NCI-H1092 treated with DMSO at 0.1 percent for 48 hours (cell line): ENCODE data around the gene TBX10.
"Not testable (repeated sequence)": the region's sequence is repeated elsewhere in the genome, so short reads cannot be mapped to it uniquely, and the experiment has no call there.

ENCODE experiments used
- DNase-seq: peaks from one replicate; lab custom pipeline; 2025; lab: John Stamatoyannopoulos, UW

The TBX10 gene

GRCh38 chr11:67639438-67639859 is at the start of gene TBX10:
Gene TBX10 (minus strand): TSS chr11:67639763. CDS start chr11:67639472, 291 bp downstream.
- no peak for DNase-seq

- DNase-seq: no peak
Measured at GRCh38 chr11:67689178-67689577, 49.6 kb upstream of the TBX10 start.

- DNase-seq: no peak
Measured at GRCh38 chr11:67687986-67688385, 48.4 kb upstream of the TBX10 start.

- DNase-seq: not testable (repeated sequence)
Measured at GRCh38 chr11:67685641-67686332, 46.2 kb upstream of the TBX10 start.

DNA sequence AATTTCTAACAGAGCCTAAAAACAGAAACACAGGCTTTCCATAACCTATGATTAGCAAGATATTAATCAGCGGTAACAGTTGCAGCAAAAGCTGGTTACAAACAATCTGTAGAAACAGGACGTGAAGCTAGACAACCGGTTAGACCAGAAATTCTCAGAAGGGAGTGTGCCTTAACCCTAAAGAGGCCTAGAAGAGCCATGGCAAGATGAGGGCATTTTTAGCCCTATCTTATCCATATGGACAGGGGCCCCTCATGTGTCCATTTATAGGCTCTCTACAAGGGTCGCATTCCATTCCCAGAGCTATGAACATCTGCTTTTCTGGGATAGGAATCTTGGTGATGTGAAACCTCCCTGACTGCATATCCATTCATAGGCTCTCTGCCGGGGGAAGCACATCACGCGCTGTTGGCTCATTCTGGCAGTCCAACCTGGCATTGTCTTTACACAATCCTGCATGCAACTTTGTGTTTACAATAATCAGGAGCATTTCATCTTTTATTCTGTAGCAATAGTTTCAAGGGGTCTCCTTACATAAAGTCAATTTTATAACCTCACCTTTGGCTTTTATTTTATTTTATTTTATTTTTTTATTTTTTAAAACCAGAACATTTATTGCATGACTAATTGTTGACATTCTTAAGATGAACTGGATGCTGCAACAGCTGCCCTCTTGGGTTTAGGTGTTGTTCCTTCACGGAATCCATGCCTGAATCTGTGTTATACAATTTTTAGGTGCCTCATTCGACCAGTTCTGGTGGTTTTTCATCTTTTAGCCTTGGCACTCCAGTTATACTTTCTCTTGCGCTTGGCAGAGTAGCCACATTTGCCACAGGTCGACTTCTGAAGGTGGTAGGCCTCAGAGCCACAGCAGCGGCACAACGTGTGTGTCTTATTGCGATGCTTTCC is 42.8 kb upstream of the TBX10 start:
- not testable (repeated sequence) for DNase-seq

DNA sequence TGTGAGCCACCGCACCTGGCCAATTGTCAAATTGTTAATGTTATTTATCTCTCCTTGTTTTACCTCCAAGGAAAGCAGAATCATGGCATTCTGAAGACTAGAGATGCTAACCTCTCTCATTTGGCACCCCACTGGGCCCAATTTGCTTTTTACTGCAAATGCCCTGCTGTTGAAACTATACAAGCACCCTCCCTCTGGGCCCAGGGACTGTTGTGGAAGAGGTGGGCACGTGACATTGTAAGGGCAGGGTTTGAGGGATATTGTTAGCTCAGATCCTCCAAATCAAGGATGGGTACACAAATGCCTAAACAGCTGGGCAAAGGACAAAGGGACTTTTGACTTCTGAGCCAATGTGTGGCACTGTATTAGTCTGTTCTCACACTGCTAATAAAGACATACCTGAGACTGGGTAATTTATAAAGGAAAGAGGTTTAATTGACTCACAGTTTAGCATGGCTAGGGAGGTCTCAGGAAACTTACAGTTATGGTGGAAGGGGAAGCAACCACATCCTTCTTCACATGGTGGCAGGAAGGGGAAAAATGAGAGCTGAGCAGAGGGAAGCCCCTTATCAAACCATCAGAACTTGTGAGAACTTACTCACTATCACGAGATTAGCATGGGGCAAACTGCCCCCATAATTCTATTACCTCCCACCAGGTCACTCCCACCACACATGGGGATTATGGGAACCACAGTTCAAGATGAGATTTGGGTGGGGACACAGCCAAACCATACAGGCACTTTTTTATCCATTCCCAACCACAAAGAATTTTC is 41.3 kb upstream of the TBX10 start:
- DNase-seq: no peak

GRCh38 chr11:67675058-67675747 is 35.6 kb upstream of the TBX10 start:
- DNase-seq: no peak

GRCh38 chr11:67674442-67674871 is 34.9 kb upstream of the TBX10 start, which contains the start of gene ALDH3B2:
Gene ALDH3B2 (minus strand): TSS chr11:67674623. CDS start chr11:67666935, 7,688 bp downstream.
- DNase-seq: no peak

- no peak for DNase-seq
Measured at GRCh38 chr11:67673902-67674301, 34.3 kb upstream of the TBX10 start.

DNA sequence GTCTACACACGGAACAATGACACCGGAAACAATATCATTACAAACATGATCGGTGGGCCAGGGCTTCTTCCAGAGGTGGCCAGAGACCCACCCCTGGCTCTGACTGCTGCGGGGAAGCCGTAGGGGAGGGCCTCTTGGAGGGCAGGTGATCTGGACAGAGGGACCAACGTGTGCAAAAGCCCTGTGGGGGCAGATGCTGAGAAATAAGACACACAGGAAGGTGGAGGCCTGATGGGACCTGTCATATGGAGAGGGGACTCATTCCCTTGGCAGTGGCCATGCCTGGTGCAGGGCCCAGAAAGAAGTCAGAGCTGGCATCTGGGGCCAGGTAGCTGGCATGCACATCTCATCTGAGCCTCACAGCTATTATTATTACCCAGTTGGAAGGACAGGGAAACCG is 33.8 kb upstream of the TBX10 start:
- DNase-seq: no peak

DNA sequence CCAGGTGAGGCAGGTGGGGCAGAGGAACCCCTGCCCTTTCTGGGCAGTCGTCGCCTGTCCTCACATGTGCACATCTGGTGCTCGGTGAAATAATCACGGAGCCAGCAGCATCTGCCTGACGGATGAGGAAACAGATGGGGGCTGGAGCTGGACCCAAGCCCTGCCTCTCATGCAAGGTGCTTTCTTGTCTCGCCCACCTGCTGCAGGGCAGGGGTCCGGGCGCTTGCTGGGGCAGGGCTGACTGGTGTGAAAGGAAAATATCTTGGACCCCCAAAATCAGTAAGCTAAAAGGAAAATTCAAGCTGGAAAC is 31.6 kb upstream of the TBX10 start:
- DNase-seq: no peak

GRCh38 chr11:67670316-67671210 is 31.0 kb upstream of the TBX10 start:
- no peak for DNase-seq

DNA sequence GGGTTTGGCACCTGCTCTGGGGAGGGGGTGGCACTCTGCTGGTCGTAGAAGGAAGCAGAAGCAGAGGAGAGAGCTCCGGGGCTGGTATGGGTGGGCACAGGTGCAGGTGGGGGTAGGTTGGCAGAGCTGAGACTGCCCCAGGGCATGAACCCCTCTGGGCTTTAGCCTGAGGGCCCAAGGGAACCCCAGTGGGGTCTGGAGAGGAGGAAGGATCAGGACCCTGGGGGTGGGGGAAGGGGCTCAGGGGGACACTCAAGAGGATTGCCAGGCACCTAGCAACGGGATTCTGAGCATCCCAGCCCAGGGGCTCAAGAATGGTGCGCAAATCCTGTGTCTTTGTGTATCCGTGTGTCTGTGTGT is 28.6 kb upstream of the TBX10 start:
- no peak for DNase-seq

GRCh38 chr11:67667490-67668191 is 28.1 kb upstream of the TBX10 start:
- no peak for DNase-seq

DNA sequence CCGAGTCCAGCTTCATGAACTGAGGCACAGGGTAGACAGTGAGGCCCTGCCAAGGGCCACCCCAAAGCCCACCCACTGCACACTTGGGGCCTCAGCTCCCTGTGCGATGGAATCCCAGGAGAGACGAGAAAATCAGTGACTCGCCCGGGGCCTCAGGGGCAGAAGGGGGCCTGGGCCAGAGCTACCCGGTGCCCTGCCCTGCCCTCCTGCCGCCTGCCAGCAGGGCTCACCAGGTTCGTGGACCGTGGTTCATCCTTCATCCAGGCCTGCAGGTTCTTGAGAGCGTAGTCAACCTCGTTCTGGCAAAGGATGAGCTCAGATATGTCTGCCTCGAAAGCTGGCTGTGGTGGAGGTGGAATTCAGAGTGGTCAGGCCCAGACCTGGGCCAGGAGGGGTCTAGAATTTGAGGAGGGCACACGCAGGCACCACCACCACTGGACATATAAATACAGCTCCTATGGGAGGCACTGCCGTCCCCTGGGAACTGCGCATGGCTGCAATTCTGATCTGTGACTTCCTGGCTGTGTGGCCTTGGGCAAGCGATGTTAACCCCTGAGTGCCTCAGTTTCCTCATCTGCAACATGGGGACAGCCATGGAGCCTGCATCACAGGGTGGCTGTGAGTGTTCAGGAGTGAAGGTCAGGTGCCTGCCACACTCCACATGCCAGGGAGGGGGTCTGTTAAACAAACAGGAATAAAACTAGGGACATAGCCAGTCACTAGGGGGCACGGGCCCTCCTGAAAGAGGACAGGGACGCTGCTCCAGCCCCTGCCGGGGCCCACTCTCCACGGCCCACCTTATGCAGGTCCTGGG is 27.3 kb upstream of the TBX10 start:
- no peak for DNase-seq

GRCh38 chr11:67666303-67666645 is 26.7 kb upstream of the TBX10 start:
- DNase-seq: no peak

DNA sequence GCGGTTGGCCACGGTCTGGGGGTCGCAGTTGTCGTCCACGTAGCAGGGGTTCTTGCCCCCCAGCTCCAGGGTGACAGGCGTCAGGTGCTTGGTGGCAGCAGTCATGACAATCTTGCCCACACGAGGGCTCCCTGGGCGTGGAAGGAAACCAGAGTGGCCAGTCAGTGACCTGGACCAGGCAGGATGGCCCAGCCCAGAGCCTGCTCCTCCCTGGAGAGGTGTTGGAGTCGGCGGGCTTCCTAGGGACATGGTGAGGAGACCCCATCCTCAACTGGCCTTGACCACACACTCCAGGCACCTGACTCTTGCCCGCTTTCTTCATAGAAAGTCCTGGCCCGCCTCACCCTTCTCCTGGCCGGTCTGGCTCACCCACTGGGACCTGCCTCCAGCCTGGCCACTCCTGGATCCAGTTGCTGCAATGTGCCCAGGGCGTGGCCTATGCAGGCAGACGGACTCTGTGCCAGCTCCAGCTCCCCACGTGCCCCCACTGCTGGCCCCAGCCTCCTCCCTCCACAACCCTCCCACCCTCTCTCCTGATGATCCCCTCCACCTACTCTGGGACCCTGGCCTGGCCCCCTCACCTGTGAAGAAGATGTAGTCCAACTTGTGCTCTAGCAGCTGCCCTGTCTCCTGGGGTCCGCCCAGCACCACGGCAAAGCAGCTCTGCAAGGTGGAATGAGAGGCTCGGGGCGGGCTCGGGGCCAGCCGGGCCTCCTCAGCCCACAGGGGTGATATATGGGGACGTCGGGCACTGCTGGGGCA is 26.2 kb upstream of the TBX10 start:
- no peak for DNase-seq

GRCh38 chr11:67664696-67665540 is 25.4 kb upstream of the TBX10 start:
- DNase-seq: no peak
